NCI-H1436 treated with DMSO at 0.1 percent for 48 hours (cell line): ENCODE measurements around the gene CCDC169.
"Not testable (repeated sequence)": the region's sequence is repeated elsewhere in the genome, so short reads cannot be mapped to it uniquely, and the experiment has no call there.

Experiments
- DNase-seq: peaks from one replicate; lab custom pipeline; 2025; lab: John Stamatoyannopoulos, UW

Gene CCDC169

DNA sequence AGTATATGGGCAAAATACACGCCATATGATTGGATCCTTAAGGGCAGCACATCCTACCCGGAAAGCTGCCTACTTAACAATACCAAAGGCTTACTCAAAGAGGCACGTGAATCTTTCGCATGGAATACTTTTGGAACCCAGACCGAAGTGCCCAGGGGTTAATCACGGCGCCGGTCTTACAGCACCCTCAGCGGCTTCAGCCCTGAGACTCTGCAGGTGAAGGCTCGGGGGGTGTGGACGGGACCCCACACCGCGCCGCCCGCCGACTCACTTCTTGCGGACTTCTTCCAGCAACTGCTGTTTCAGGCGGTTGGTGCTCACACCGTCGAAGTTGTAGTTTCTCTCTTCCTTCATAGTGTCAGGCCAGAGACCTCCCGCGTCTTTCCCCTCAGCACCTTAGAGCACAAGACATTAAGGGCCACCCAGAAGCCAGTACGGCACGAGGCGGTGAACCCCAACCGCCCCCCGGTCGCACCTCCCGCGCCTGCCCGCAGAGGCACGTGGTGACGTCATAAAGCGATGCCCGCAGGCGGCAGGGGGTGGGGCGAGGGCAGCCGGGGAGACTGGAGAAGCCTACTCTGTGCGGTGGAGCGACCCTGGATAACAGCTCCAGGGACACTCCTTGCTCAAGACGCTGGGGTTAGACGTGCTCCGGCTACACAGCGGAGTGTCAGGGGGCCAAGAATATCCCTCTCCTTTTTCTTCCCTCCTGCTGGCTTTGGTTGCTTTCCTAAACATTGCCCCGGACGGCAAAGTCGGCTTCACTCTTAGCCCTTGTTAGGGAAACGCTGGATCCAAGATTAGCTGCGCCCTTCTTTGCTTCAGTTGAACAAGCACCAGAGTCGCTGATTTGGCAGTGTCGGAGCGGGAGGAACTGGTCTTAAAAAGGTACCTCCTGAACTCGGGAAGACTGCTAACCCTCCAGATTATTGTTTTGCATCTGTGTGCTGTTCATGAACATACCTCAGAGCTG is at the start of gene CCDC169:
Gene CCDC169, minus strand, starts transcription at position 449 of the 973 bp plus-strand sequence. Its CDS starts 95 bp downstream, at position 354.
- no peak for DNase-seq

DNA sequence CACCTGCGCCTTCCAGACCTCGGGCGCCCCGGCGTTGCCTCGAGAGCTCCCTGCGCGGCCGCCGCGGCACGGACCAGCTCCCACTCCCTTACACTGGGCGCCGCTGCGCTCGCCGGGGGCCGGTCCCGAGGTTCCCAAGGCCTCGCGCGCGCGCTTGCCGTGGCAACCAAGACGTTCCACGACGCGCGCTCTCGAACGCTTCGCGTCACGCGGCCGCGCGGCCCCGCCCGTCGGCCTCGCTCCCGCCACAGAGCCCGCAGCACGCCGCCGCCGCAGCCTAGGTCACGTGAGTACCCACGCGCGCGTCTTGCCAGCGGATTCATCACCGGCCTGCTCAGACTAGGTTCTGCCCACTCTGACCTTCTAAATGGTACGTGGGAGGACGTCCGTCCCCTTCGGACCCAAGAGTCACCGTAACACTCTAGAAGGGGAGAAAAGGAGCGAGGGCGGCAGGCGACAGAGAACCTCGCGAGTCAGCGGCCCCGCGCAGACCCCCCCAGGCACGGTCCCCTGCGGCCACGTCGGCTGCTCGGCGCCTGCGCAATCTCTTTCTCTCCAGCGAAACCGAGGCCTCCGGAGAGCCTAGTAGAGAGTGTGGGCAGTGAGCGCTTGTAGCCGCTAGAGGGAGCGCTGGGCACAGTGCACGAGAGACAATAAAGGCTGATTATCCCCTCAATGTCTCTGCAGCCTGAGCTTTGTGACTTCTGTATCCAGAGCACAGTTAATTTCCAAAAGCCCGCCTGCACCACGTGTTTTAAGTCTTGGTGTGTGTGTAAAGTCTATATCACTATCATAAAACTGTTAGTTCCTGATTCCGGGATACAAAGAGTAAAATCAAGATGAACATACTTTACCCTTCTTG is 48.8 kb upstream of the CCDC169 start, which contains the start of gene SPART:
Gene SPART, minus strand, starts transcription at position 173 of the 862 bp plus-strand sequence. CDS start 10,564 bp downstream, outside the sequence.
- DNase-seq = peak; percentile 31

DNA sequence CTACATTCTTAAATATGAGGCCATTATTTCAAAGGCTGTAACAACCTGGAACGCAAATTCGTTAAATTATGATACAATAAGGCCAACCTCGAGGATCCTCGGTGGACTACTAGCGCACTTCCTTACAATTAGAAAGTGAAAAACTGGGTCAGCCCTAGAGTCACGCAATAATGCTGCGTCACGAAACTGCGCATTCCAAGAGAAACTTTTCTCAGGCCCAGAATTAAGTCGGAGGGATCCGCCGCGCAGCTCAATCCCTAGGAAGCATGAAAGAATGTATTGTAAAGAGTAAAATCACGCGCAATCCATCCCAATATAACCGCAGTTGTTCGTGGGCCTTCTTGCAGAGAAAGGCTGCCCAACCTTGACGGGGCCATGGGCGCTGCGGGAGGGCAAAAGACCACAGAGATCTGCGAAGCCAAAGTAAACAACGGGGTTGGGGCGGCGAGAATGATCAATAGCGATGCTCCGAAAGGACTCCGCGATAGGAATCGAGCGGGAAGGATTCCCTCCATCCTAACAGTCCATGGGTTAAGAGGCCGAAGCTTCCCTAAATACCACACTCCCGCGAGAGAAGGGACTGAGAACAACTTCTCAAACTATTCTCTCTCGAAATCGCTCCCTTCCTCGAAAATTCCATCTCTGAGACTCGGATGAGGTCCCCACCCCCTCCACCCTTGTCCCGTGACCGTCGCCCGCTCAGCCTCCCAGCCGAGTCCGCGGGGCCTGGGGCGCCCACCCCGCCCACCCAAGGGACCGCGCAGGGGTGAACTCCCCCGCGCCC is 48.0 kb upstream of the CCDC169 start:
- DNase-seq = no peak

DNA sequence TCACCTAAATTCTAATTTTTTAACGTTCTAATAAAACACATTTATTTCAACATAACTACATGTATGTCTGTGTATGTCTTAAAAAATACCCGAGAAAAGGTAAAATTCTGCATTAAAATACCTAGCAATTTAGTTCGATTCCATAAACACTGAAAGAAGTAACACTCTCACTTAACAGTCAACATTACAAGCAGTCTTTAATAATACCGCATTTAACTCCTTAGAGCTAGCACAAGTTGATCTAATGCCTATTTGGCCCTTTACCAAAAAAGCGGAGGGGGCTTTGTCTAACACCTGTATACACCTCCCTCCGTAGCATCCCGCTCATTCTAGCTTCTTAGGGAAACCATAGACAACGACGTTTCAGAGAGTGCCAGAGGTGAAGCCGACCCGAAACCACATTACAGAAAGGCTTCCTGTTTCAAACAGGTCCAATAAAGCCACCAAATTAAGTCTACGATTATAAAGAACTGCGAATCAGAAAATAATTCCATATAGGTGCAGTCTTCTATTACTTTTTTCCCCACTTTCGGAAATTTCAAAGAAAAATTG is 47.3 kb upstream of the CCDC169 start:
- DNase-seq = no peak

DNA sequence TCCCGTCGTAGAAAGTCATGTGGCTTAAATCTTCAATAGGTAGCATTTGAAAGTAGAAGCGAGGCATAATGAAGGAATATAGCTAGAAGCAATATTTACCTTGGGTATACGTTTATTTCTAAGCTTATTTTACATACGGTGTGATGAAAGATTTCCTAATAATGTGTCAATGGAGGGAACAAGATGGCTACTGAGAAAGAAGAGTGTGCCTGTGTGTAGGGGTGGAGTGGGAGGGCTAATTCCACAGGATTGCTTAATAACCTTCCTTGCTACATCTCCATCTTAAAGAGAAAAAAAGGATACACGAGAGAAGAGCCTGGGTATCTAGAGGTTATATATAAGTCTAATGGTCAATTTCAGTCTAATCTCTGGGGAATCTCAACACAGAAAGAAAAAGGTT is 46.6 kb upstream of the CCDC169 start:
- no peak for DNase-seq

DNA sequence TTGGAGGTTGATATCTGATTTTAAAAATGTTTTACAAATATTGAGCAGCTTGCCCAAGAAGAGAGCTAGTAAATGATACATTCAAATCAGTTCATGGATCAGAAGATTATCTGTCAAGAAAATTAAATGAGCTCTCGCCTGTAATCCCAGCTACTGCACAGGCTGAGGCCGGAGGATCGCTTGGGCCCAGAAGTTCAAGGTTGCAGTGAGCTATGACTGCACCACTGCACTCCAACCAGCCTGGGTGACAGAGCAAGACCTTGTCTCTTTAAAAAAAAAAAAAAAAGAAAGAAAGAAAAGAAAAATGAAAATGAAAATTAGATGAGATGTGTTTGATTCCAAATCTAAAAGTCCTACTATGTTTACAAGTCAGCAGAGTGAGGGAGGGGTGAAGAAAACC is 46.2 kb upstream of the CCDC169 start:
- DNase-seq = no peak

DNA sequence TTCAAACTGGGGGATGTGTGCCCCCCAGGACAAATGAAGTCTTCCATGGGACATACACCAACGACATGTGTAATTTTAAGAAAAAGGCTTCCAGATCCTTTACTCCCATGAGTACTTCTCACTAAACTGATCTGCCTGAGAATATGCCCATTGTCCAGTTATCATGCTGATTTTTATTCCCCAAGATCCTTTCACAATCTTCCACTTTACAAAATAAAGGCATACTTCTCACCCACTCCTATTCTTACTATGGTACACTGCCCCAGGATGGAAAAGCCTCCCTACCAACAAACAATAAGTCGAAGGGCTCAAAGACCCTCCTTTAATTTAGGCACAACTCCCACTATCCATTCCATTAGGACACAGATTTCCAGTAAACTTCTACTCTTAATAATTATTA is 45.1 kb upstream of the CCDC169 start:
- DNase-seq = no peak

DNA sequence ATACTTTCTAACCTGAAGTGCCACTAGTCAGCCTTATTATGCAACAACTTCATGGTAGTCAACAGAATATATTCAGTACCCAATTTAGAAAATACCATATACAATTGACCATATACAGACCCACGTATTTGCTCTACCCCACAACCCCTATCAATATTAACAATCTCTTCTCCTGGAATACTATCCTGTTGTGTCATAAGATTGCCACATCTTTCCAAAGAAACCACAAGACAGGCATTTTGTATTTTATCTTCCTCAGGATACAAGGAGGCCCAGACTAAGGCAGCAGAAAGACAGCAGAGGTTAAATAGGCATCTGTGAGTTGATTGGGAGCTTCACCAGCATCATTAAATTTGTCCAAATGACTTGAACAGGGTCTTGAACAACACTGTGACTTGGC is 44.1 kb upstream of the CCDC169 start:
- no peak for DNase-seq

DNA sequence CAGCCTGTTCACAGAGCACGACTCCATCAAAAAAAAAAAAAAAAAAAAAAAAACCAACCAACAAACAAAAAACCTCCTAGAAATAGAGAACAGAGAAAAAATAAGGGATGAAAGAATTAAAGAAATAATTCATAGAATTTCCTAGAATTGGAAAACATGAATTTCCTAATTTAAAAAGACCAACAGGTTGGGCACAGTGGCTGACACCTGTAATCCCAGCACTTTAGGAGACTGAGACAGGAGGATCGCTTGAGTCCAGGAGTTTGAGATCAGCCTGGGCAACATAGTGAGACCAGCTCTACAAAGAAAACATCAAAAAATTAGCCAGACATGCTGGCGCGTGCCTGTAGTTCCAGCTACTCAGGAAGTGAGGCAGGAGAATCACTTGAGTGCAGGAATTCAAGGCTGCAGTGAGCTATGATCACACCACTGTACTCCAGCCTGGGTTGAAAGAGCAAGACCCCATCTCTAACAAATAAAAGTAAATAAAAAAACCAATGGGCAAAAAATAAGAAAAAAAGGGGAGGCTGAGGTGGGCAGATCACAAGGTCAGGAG is 42.1 kb upstream of the CCDC169 start:
- DNase-seq = no peak

DNA sequence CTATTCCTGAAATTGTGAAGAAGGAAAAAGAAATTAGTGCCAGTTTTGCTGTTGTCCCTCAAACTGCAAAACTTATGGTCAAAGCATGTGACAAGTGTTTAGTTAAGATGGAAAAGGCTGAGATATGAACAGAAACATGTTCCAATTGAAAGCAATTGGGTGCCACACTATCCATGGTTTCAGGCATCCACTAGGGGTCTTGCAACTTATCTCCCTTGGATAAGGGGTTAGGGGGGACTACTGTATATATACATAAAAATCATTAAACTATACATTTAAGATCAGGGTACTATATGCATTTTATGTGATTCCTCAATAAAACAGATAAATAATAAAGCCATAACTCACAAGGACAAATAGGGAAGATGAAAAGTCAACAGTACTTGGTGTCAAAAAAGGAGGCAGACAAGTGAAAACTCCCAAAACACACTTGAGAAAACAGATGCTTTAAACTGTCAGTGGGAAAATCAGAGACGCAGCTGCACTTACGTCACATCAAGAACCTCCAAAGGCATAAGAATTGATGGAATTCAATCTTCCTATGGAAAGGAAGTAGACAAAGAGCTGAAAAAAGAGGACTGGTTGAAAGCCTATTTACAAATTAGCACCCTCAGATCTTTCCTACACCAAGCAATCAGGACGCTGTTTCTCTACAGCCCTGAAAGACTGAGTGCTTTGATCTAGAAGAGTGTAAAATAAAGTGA is 40.5 kb upstream of the CCDC169 start:
- DNase-seq = no peak

DNA sequence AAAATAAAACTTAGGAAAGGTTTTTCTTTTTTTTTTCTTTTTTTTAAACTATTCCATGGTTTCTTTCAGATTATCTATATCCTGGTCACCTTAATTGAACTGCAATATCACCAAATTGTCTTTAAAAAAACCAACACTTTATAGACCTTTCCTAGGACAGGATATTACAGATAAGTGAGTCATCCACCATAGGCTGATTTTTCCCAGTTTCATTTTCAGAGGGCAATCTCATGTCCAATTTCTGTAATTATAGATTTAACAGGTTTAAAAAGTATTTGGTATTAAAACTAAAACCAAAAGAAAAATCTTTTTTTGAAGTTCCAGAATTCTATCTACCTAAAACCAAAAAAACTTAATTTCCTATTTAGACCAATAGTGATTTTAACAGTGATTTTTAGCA is 35.4 kb upstream of the CCDC169 start:
- DNase-seq = no peak

DNA sequence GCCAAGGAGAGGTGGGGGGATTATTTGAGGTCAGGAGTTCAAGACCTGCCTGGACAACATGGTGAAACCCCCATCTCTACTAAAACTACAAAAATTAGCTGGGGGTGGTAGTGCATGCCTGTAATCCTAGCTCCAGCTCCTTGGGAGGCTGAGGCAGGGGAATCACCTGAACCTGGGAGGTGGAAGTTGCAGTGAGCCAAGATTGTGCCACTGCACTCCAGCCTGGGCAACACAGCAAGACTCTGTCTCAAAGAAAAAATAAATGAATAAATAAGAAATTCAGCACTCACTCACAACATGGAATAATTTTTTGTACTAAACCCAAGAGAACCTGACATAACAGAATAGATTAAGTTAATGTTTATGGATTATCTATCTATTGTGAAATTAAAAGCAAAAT is 34.6 kb upstream of the CCDC169 start:
- DNase-seq = not testable (repeated sequence)

DNA sequence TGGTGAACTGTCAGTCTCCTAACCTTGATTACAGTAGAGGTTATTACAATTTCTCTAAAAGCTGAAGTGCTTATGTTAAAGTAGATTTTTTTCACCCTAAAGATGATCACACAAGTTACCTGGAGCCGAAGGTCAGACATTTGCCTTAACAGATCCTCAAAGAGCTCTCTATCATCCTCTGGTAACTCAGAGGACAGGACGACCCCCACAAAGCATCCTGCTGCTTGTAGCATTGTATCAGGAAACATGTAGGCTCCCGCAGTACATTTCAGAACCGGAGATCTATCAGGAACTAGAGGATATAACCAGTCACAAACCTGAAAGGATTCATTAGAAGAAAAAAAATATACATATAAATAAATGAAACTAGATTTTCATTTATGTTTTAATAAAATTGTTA is 33.7 kb upstream of the CCDC169 start:
- DNase-seq = no peak

DNA sequence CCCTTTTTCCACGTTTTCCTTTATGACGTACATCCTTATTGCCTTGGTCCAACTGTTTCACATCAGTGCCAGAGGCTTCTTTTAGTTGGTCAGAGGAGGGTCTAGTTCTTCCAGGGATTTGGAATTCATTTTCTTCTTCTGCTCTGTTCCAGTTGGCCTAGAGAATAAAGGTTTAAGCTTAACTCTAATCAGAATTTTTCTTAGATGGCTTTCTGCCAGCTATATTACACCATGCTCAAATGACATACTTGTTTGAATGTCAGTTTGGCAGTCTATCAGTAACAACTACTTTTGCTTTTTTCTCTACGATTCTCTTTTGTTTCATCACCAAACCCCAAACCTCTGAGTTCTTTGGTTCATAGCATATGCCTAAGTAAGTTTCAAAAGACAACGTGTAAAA is 31.7 kb upstream of the CCDC169 start:
- DNase-seq = no peak

DNA sequence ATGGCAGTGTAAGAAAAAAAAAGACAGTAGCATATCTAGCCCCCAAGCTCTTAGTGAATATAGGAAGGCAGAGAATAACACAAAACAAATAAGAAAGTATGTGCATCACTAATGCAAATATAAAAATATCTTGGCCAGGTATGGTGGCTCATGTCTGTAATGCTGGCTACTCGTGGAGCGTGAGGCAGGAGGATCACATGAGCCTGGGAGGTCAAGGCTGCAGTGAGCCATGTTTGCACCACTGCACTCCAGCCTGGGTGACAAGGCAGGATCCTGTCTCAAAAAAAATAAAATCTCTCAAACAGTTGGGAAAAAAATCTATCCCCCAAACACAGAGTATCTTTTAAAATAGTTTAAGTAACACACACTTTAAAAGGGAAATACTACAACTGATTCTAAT is 31.2 kb upstream of the CCDC169 start:
- DNase-seq = no peak

DNA sequence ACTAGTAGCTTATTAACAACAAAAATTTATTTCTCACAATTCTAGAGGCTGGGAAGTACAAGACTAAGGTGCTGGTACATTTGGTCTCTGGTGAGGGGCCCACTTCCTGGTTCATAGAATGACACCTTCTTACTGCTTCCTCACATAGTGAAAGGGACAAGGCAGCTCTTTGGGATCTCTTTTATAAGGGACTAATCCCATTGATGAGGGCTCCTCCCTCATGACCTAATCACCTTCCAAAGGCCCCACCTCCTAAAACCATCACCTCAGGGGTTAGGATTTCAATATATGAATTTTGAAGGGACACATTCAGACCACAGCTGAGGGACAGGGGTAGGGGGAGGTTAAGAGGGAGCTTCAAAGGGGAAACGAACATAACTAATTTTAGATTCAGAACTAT is 28.3 kb upstream of the CCDC169 start:
- DNase-seq = no peak

DNA sequence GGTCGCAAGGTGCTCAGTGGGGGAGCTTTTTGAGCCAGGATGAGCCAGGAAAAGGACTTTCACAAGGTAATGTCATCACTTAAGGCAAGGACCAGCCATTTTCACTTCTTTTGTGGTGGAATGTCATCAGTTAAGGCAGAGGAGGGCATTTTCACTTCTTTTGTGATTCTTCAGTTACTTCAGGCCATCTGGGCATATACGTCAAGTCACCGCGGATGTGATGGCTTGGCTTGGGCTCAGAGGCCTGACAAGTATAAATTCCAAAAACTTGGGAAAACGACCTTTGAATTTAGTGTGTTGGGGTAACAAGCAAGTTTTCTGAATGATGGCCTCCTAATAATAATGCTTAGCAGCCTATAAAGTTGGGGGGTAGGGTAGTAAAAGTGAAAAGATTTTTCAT is 27.3 kb upstream of the CCDC169 start:
- not testable (repeated sequence) for DNase-seq

DNA sequence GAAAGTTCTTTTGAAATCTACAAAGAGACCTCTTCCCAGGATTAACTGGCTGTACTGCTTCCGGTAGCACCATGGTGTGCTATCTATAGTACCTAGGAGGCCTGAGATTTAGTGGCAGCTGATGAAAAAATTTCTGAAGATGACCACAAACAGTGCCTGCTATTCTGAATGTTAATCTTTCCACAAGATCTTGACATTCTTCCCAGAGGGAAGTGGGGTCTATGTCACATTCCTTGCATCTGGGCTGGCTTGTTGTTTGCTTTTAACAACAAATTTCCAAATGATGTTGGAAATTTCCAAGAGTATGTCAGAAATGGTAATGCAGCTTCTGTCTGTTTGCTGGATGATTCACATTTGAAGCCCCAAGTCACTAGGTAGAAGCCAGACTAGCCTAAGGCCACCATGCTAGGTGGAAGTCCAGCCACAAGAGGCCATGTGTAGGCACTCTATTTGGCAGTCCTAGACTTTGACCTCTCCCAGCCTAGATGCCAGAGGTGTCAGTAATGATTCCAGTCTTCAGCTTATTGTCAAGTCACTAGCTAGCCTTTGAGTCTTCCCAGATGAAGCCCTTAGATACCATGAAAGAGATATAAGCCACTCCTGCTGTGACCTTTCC is 26.4 kb upstream of the CCDC169 start:
- no peak for DNase-seq

DNA sequence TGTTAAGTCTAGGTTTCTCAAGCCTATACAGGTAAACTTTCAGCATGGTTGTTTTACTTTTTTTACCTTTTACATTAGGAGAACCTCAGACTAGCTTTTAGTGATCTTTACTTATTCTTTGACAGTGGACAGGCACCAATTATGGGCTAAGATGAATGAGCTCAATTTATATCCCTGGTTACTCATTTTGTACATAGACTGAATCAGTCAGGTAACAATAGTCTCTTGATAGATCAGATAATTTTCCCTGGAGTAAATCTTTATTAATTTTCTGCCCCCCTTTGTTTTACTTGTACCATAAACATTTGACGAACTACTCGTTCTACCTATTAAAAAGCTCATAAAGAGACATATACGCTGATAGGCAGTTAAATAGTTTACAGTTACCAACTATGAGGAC is 25.8 kb upstream of the CCDC169 start:
- DNase-seq = no peak

DNA sequence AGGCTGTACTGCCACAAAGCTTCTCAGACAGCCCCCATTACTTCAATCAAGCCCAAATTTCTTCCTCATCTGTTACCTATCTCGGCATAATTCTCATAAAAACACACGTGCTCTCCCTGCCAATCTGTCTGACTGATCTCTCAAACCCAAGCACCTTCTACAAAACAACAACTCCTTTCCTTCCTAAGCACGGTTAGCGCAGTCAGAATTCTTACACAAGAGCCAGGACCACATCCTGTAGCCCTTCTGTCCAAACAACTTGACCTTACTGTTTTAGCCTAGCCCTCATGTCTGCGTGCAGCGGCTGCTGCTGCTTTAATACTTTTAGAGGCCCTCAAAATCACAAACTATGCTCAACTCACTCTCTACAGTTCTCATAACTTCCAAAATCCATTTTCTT is 22.2 kb upstream of the CCDC169 start:
- not testable (repeated sequence) for DNase-seq
